ENCODE results near the gene GAK.
A peak's percentile ranks its signal among the peaks of the same experiment; 100 is the strongest.
"Not testable (repeated sequence)": the region's sequence is repeated elsewhere in the genome, so short reads cannot be mapped to it uniquely, and the experiment has no call there.

GAK gene

DNA sequence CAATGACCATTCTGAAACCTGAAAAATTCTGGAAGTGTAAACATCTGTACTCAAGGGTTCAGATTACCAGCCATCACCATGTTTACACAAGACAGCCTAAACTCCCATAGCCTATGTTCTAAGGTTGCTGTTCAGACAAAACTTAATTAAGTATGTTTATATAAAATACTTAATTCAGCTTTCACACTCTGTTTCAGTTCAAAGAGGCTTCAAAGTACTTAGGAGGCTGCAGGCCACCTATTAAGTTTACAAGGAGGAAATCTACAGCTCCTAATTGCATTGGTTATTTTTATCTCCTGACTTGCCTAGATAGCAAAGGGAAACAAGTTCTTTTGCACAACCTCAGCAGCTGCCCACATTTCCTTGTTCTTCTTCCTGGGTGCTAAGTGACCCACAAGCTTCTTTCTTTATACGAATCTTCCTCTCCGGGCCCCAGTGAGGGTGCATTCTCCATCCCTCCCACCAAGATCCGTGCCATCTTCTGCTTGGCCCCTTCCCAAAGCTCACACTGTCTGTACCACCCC, 2.0 kb downstream of the GAK start:
- TF ChIP-seq, protein P1, sequence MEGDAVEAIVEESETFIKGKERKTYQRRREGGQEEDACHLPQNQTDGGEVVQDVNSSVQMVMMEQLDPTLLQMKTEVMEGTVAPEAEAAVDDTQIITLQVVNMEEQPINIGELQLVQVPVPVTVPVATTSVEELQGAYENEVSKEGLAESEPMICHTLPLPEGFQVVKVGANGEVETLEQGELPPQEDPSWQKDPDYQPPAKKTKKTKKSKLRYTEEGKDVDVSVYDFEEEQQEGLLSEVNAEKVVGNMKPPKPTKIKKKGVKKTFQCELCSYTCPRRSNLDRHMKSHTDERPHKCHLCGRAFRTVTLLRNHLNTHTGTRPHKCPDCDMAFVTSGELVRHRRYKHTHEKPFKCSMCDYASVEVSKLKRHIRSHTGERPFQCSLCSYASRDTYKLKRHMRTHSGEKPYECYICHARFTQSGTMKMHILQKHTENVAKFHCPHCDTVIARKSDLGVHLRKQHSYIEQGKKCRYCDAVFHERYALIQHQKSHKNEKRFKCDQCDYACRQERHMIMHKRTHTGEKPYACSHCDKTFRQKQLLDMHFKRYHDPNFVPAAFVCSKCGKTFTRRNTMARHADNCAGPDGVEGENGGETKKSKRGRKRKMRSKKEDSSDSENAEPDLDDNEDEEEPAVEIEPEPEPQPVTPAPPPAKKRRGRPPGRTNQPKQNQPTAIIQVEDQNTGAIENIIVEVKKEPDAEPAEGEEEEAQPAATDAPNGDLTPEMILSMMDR (IDR thresholded peaks at IDR 0.05; ENCODE audit: control insufficient read depth, extremely low read depth, insufficient read depth), result no peak

DNA sequence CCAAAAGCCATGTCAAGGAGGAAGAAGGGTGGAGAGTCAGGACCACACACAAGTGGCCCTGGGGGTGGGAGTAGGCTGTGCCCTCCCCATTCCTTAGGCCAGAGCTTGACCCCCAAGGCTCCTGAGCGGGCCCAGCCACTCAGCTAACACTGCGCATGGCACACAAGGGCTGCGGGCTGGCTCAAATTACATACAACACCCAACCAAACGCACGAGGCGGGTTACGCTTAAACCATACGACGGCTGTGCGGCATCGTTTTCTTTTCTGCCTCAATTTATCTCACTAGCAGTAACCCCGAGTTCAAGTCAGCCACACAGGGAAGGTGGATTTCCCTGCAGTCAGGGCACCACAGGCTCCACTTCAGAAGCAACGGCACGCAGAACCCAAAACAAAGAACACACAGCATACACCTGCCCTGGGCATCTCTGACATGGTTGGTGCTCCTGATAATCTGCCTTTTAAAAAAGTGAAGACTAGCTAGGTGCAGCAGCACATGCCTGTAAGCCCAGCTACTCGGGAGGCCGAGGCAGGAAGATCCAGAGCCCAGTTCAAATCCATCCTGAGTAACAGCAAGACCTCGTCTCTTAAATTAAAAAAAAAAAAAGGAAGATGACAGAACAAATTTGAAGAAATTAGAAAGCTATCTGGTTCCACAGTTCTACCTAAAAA, 2.9 kb downstream of the GAK start:
- no peak overlapping the region for H3K4me3 ChIP-seq (ENCODE audit: low read depth, low read length)
- TF ChIP-seq, protein P1 (IDR thresholded peaks at IDR 0.05; ENCODE audit: control insufficient read depth, extremely low read depth, insufficient read depth), result no peak
- DNase-seq (ENCODE audit: low read depth), result no peak

More for the DNA sequence above, 2.0 kb downstream of the GAK start:
- H3K4me3 ChIP-seq (ENCODE audit: low read depth, low read length), result peak overlapping the region; percentile 98
- peak; percentile 34 for DNase-seq (ENCODE audit: low read depth)

DNA sequence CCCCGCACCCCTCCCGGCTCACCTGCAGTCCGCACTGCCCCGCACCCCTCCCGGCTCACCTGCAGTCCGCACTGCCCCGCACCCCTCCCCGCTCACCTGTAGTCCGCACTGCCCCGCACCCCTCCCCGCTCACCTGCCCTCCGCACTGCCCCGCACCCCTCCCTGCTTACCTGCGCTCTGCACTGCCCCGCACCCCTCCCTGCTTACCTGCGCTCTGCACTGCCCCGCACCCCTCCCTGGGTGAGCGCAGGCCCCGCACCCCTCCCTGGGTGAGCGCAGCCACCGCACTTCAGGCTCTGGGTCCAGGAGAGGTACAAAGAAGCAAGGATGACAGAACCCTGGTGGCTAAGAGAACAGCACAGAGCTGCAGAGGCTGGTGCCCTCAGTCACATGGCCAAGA, 4.5 kb downstream of the GAK start:
- not testable (repeated sequence) for H3K4me3 ChIP-seq (ENCODE audit: low read depth, low read length); DNase-seq (ENCODE audit: low read depth)

DNA sequence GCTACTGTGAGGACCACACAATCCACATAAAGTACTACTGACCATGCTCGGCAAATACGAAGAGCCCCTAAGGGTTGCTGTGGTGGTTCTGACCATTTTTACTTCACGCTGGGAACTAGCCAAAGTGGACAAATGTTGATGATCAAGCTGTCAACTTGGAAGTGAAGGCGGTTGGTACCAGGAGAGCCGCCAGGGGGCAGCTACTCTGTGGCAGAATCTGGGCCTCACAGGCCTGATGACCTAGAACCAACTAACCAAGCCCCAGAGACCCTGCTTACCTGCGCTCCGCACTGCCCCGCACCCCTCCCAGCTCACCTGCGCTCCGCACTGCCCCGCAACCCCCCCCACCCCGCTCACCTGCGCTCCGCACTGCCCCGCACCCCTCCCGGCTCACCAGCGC, 5.6 kb downstream of the GAK start:
- TF ChIP-seq, protein P1 (IDR thresholded peaks at IDR 0.05; ENCODE audit: control insufficient read depth, extremely low read depth, insufficient read depth), result peak; percentile 48
- H3K4me3 ChIP-seq (ENCODE audit: low read depth, low read length), result no peak overlapping the region
- DNase-seq (ENCODE audit: low read depth), result no peak

DNA sequence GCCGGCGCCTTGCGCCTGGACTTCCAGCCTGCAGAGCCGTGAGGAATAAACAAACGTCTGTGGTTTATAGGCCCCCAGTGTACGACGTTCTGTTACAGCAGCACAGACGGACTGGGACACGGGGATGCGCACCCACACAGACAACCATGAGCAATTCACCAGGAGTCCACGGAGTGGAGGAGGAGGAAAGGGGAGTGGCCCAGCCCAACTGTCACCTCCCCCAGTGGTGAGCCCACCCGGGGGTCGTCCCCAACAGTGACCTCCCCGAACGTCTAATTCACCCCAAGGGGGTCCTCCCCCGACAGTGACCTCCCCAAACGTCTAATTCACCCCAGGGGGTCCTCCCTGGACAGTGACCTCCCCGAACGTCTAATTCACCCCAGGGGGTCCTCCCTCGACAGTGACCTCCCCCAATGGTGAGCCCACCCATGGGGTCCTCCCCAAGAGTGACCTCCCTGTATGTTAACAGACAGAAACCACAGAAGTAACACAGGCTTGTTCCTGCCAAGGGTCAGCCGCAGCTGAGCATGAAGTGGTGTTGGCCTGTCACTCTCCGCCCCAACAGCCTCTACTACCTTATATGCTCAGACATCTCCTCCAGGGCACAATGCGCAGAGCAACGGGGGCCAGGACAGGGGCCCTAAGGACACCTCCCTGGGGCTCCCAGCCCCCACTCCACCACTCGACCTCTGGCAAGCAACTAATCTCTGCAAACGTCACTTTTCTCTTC, 6.2 kb downstream of the GAK start:
- no peak for DNase-seq (ENCODE audit: low read depth)
- TF ChIP-seq, protein P1 (IDR thresholded peaks at IDR 0.05; ENCODE audit: control insufficient read depth, extremely low read depth, insufficient read depth), result no peak
- H3K4me3 ChIP-seq (ENCODE audit: low read depth, low read length), result no peak overlapping the region

DNA sequence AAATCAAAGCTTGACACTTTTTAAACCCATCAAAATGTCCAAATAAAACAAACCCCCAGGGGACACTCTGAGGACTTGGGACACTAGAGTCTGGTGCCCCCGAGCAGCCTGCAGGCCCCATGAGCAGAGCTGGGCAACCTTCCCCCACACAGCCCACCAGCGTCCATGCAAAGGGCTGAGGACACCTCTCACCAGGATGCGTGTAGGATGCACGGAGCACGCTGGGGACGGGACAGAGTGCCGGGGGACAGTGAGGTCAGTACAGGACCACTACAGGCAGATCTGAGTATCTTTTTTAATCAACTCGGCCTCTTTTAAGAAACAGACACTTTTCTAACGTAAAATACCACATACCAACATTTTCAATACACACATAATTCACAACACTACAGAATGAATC, 6.9 kb downstream of the GAK start:
- TF ChIP-seq, protein P1 (IDR thresholded peaks at IDR 0.05; ENCODE audit: control insufficient read depth, extremely low read depth, insufficient read depth), result no peak
- no peak overlapping the region for H3K4me3 ChIP-seq (ENCODE audit: low read depth, low read length)
- no peak for DNase-seq (ENCODE audit: low read depth)

Measured in LNCaP clone FGC (cell line).